Measurements from ENCODE around the gene ZDHHC11B.
"Not testable (repeated sequence)": the region's sequence is repeated elsewhere in the genome, so short reads cannot be mapped to it uniquely, and the experiment has no call there.

ZDHHC11B gene

DNA sequence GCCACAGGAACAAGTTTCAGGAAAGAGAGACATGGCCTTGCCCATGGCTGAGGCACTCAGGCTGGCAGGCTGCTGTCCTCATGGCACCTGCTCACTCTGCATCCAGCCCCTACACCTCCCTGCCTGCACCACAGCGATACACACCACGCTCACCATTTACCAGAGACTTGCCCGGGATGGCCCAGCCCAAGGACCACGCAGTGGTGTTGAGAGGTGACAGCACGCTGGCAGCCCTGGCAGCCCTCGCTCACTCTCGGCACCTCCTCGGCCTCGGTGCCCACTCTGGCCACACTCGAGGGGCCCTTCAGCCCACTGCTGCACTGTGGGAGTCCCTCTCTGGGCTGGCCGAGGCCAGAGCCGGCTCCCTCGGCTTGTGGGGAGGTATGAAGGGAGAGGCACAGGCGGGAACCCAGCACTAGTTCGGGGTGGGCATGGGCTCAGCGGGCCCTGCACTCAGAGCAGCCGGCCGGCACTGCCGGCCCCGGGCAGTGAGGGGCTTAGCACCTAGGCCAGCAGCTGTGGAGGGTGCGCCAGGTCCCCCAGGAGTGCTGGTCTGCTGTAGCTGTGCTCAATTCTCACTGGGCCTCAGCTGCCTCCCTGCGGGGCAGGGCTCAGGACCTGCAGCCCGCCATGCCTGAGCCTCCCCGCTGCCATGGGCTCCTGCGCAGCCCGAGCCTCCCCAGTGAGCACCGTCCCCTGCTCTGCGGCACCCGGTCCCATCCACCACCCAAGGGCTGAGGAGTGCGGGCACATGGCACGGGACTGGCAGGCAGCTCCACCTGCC lies 20.3 kb downstream of the ZDHHC11B start:
- no peak overlapping the region for H3K27ac ChIP-seq (replicated peaks)
- DNase-seq (ENCODE audit: low read depth in 1 of 2, low spot score in 1 of 2): no peak
- no peak overlapping the region for H3K4me3 ChIP-seq (replicated peaks; ENCODE audit: insufficient read depth, low read length)

DNA sequence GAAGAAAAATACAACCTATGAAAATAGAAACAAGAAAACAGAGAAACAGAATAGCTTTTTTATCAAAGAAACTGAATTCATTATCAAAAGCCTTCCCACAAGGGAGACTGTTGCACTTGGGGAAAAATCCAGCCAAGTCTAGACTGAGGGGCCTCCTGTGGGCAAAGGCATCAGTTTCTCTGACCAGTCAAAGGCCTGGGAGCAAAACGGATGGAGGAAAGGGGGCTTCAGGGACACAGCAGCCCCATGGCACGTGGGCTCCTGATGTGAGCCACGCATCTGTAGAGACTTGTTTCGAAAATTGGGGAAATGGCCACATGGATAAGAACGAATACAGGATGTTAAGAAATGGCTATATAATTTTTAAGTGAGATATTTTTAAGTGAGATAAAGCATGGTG lies 21.1 kb downstream of the ZDHHC11B start:
- Histone ChIP-seq H3K4me3 (replicated peaks; ENCODE audit: insufficient read depth, low read length) (no peak overlapping the region), H3K27ac (replicated peaks) (no peak overlapping the region), H3K27me3 (ENCODE audit: insufficient read depth, poor library complexity, severe bottlenecking) (peaks cover 12% of the 10 kb centered on the region)
- DNase-seq (ENCODE audit: low read depth in 1 of 2, low spot score in 1 of 2): no peak
- no peak for TF ChIP-seq POLR2AphosphoS5 (IDR thresholded peaks at IDR 0.05; ENCODE audit: low read depth)
- TF ChIP-seq GABPA (IDR thresholded peaks at IDR 0.05; ENCODE audit: low read depth): no peak
- TF ChIP-seq, protein P1, sequence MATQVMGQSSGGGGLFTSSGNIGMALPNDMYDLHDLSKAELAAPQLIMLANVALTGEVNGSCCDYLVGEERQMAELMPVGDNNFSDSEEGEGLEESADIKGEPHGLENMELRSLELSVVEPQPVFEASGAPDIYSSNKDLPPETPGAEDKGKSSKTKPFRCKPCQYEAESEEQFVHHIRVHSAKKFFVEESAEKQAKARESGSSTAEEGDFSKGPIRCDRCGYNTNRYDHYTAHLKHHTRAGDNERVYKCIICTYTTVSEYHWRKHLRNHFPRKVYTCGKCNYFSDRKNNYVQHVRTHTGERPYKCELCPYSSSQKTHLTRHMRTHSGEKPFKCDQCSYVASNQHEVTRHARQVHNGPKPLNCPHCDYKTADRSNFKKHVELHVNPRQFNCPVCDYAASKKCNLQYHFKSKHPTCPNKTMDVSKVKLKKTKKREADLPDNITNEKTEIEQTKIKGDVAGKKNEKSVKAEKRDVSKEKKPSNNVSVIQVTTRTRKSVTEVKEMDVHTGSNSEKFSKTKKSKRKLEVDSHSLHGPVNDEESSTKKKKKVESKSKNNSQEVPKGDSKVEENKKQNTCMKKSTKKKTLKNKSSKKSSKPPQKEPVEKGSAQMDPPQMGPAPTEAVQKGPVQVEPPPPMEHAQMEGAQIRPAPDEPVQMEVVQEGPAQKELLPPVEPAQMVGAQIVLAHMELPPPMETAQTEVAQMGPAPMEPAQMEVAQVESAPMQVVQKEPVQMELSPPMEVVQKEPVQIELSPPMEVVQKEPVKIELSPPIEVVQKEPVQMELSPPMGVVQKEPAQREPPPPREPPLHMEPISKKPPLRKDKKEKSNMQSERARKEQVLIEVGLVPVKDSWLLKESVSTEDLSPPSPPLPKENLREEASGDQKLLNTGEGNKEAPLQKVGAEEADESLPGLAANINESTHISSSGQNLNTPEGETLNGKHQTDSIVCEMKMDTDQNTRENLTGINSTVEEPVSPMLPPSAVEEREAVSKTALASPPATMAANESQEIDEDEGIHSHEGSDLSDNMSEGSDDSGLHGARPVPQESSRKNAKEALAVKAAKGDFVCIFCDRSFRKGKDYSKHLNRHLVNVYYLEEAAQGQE (IDR thresholded peaks at IDR 0.05; ENCODE audit: insufficient replicate concordance, low read depth): no peak
- no peak for TF ChIP-seq SPI1 (IDR thresholded peaks at IDR 0.05; ENCODE audit: borderline replicate concordance, low read depth)
- TF ChIP-seq, protein P2, sequence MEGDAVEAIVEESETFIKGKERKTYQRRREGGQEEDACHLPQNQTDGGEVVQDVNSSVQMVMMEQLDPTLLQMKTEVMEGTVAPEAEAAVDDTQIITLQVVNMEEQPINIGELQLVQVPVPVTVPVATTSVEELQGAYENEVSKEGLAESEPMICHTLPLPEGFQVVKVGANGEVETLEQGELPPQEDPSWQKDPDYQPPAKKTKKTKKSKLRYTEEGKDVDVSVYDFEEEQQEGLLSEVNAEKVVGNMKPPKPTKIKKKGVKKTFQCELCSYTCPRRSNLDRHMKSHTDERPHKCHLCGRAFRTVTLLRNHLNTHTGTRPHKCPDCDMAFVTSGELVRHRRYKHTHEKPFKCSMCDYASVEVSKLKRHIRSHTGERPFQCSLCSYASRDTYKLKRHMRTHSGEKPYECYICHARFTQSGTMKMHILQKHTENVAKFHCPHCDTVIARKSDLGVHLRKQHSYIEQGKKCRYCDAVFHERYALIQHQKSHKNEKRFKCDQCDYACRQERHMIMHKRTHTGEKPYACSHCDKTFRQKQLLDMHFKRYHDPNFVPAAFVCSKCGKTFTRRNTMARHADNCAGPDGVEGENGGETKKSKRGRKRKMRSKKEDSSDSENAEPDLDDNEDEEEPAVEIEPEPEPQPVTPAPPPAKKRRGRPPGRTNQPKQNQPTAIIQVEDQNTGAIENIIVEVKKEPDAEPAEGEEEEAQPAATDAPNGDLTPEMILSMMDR (IDR thresholded peaks at IDR 0.05; ENCODE audit: insufficient read depth, low read length): no peak

More for the DNA sequence above, 20.3 kb downstream of the ZDHHC11B start:
- peaks cover 5% of the 10 kb centered on the region for H3K27me3 ChIP-seq (ENCODE audit: insufficient read depth, poor library complexity, severe bottlenecking)
- TF ChIP-seq, protein P1 (IDR thresholded peaks at IDR 0.05; ENCODE audit: insufficient replicate concordance, low read depth): no peak
- TF ChIP-seq SPI1 (IDR thresholded peaks at IDR 0.05; ENCODE audit: borderline replicate concordance, low read depth): no peak
- TF ChIP-seq GABPA (IDR thresholded peaks at IDR 0.05; ENCODE audit: low read depth): no peak
- no peak for TF ChIP-seq POLR2AphosphoS5 (IDR thresholded peaks at IDR 0.05; ENCODE audit: low read depth)
- TF ChIP-seq, protein P2 (IDR thresholded peaks at IDR 0.05; ENCODE audit: insufficient read depth, low read length): no peak

DNA sequence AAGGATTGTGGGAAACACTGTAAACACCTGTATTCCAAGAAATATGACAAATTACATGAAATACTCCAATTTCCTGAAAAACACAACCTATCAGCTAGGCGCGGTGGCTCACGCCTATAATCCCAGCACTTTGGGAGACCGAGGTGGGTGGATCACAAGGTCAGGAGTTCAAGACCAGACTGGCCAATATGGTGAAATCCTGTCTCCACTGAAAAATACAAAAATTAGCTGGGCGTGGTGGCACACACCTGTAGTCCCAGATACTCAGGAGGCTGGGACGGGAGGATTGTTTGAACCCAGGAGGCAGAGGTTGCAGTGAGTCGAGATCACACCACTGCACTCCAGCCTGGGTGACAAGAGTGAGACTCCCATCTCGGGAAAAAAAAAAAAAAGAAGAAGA lies 21.5 kb downstream of the ZDHHC11B start:
- not testable (repeated sequence) for H3K4me3 ChIP-seq (replicated peaks; ENCODE audit: insufficient read depth, low read length); DNase-seq (ENCODE audit: low read depth in 1 of 2, low spot score in 1 of 2); H3K27ac ChIP-seq (replicated peaks)
- H3K27me3 ChIP-seq (ENCODE audit: insufficient read depth, poor library complexity, severe bottlenecking): peaks cover 16% of the 10 kb centered on the region

DNA sequence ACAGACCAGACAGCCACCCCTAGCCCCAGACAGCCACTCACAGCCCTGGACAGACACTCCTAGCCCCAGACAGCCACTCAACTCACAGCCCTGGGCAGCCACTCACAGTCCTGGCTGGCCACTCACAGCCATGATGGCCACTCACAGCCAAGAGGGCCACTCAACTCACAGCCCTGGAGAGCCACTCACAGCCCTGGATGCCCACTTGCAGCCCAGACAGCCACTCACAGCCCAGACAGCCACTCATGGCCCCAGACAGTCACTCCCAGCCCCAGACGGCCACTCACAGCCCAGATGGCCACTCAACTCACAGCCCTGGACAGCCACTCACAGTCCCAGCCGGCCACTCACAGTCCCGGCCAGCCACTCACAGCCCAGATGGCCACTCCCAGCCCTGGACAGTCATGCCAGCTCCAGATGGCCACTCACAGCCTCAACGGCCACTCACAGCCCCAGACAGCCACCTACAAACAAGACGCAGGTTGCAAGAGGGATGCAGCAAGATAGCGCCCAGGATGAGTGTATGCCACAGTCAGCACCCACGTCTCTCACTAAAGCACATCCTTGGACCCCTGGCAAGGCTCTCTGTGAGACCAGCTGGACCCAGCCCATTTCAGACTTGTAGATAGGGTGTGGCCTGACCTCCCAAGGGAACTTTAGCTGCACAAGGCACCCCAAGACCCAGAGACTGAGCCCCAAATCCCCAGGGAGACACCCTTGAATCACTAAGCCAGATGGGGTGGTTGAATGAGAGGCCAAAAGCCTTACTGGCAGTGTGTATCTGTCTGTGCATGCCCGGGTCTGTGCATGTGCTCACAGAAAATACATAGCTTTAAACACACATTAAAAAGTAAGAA lies 22.4 kb downstream of the ZDHHC11B start:
- H3K27me3 ChIP-seq (ENCODE audit: insufficient read depth, poor library complexity, severe bottlenecking): peaks cover 17% of the 10 kb centered on the region
- no peak overlapping the region for H3K4me3 ChIP-seq (replicated peaks; ENCODE audit: insufficient read depth, low read length)
- no peak for DNase-seq (ENCODE audit: low read depth in 1 of 2, low spot score in 1 of 2)
- TF ChIP-seq SPI1 (IDR thresholded peaks at IDR 0.05; ENCODE audit: borderline replicate concordance, low read depth): no peak
- TF ChIP-seq, protein P2 (IDR thresholded peaks at IDR 0.05; ENCODE audit: insufficient read depth, low read length): no peak
- no peak for TF ChIP-seq GABPA (IDR thresholded peaks at IDR 0.05; ENCODE audit: low read depth)
- TF ChIP-seq, protein P1 (IDR thresholded peaks at IDR 0.05; ENCODE audit: insufficient replicate concordance, low read depth): no peak
- TF ChIP-seq POLR2AphosphoS5 (IDR thresholded peaks at IDR 0.05; ENCODE audit: low read depth): no peak
- no peak overlapping the region for H3K27ac ChIP-seq (replicated peaks)
